ENCODE measurements around the gene ADGRG7. TPM values are rescaled to one million over a fixed set of nuclear protein-coding genes. Genes with fewer than 3 reads are reported as not detected.
A peak's percentile ranks its signal among the peaks of the same experiment; 100 is the strongest.

The ADGRG7 gene
- total and polyA plus RNA-seq, 7 donors = 1.2 to 7.4 (median 1.4) TPM; not detected in 4

DNA sequence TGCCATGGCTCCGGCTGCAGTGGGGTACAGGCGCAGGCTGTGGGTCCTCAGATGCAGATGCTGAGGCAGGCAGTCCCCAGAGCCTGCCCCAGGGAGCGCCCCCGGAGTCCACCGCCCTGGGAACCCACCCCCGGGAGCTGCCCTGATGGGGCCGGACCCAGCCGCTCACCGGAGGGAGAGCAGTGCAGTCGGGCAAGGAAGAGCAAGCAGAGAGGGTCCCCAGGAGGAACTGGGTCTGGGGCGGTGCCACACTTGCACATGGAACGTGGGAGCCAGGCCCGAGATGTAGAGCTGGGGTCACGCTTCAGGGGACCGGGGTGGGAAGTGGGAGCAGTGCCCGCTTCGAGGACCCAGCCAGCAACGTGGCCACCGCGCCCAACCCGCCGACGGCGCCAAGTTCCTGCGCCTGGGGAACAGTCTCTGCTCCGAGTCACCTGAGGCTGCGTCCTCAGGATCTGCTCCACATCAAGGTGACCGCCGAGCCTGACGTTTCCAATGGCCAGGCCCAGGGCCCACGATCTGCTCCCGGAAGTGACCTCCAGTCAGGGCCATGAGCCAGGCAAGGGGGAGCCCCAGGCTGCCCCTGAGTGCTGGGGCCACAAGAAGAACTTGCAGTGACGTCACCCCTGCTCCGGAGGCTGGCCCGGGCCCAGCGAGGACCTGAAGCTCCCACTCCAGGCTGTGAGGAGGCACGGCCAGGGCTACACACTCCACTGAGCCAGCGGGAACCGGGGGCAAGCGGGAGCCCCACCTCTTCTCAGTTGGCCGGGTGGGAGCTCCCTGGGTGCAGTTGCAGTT is 72.9 kb downstream of the ADGRG7 start:
- no peak for TF ChIP-seq POLR2A (IDR thresholded peaks at IDR 0.05)
- TF ChIP-seq, protein P1, sequence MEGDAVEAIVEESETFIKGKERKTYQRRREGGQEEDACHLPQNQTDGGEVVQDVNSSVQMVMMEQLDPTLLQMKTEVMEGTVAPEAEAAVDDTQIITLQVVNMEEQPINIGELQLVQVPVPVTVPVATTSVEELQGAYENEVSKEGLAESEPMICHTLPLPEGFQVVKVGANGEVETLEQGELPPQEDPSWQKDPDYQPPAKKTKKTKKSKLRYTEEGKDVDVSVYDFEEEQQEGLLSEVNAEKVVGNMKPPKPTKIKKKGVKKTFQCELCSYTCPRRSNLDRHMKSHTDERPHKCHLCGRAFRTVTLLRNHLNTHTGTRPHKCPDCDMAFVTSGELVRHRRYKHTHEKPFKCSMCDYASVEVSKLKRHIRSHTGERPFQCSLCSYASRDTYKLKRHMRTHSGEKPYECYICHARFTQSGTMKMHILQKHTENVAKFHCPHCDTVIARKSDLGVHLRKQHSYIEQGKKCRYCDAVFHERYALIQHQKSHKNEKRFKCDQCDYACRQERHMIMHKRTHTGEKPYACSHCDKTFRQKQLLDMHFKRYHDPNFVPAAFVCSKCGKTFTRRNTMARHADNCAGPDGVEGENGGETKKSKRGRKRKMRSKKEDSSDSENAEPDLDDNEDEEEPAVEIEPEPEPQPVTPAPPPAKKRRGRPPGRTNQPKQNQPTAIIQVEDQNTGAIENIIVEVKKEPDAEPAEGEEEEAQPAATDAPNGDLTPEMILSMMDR (IDR thresholded peaks at IDR 0.05) = no peak
- no peaks in the 10 kb centered on the region for H3K4me1 ChIP-seq
- H3K9me3 ChIP-seq = no peaks in the 10 kb centered on the region
- no peaks in the 10 kb centered on the region for H3K36me3 ChIP-seq
- no peaks in the 10 kb centered on the region for H3K27me3 ChIP-seq
- WGBS, 2 donors = 88 to 91% methylated on average over 41 of the region's 41 CpGs
- intact Hi-C loops (cut with DNase I) = no loop called here
- H3K4me3 ChIP-seq = peak overlapping the region in 1 of 4 donors; percentile 20
- no peak for DNase-seq
- no peak overlapping the region for H3K27ac ChIP-seq

DNA sequence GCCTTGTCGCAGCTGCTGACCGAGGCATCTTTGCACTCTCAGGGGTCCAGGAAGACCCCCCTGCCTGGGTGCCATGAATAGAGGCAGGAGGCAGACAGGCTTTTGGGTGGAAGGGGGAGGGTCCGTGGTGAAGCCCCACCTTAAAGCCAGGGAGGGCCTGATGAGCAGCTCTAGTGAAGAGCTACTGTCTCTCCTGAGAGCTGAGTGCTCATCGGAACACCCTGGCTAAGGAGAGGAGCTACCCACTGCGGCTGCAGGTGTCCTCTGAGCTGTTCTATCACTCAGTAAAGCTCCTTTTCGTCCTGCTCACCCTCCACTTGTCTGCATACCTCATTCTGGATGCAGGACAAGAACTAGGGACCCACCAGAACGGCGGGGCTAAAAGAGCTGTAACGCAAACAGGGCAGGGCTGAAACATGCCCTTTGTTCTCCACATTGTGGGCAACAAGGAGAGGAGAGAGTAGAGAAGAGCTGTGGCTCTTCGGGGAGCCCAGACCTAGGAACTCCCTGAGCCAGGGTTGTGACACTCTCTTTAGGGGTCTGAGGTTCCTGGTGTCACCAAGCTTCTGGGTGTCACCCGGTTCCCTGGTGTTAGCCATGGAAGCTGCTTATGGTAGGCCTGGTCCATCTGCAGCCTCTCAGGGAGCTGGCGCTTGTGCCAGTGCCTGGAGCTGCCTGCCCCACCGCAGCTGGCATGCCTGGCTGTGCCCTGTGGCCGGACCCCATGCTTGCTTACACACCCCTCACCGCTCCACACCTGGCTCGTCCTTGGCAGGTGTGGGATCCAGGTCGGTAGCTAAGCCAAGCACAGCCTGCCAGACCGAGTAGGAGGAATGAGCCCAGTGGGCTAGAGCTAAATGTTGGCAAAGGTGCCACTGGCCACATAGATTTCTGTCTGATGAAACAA is 73.7 kb downstream of the ADGRG7 start:
- WGBS, 2 donors = 82 to 87% methylated on average over 18 of the region's 18 CpGs
- Histone ChIP-seq H3K27me3 (no peaks in the 10 kb centered on the region), H3K4me1 (no peaks in the 10 kb centered on the region), H3K4me3 (no peak overlapping the region), H3K36me3 (no peaks in the 10 kb centered on the region), H3K27ac (no peak overlapping the region), H3K9me3 (no peaks in the 10 kb centered on the region)
- intact Hi-C loops (cut with DNase I) = no loop called here
- no peak for DNase-seq
- TF ChIP-seq, protein P1 (IDR thresholded peaks at IDR 0.05) = no peak
- no peak for TF ChIP-seq POLR2AphosphoS5 (IDR thresholded peaks at IDR 0.05)

DNA sequence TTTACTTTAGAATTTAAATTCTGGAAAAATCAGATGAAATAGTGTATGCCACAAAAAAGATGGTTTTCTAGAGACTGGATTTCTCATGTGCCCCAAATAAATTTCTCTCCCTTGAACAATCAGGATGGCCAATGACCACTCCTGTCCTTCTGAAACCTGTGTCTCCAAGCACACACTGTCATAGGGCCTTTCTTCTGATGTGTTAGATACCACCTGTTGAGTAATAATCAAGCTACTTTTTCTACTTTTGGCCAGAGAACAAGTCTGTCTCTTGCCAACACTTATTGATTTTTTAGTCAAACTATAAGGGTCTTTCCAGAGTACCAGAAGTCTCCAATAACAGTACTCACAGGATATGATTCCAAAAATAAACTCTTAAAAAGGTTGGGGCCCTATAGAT is 83.8 kb downstream of the ADGRG7 start:
- no peaks in the 10 kb centered on the region for H3K9me3 ChIP-seq
- no peak for DNase-seq
- intact Hi-C loops (cut with DNase I) = no loop called here
- H3K4me1 ChIP-seq = no peaks in the 10 kb centered on the region
- TF ChIP-seq, protein P1 (IDR thresholded peaks at IDR 0.05) = no peak
- TF ChIP-seq EP300 (IDR thresholded peaks at IDR 0.05) (no peak), POLR2A (IDR thresholded peaks at IDR 0.05) (no peak), POLR2AphosphoS5 (IDR thresholded peaks at IDR 0.05) (no peak)
- H3K27ac ChIP-seq = no peak overlapping the region
- no peak overlapping the region for H3K4me3 ChIP-seq
- H3K27me3 ChIP-seq = peaks cover 0 to 7% (median 0%) of the 10 kb centered on the region in 3 donors
- no peaks in the 10 kb centered on the region for H3K36me3 ChIP-seq

DNA sequence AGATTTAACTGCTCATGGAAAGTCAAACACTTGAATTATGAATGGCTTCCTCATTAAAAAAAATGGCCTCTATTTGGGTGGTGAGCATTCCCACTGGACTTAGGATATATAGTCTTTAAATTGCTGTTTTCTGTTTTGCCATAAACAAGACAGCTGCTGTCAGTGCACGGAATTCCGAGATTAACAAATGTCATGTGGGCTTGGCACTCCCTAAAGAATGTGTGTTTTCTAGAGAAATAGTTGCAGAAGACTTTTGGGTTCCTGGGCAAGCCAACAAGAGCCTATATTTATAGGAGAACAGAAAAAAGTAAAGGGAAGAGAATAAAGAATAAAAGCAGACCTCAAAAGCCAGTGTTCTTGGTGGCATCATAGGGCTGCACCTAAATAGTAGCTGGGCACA is 86.3 kb downstream of the ADGRG7 start:
- H3K4me1 ChIP-seq = no peaks in the 10 kb centered on the region
- DNase-seq = no peak
- intact Hi-C loops (cut with DNase I) = no loop called here
- H3K9me3 ChIP-seq = no peaks in the 10 kb centered on the region
- no peaks in the 10 kb centered on the region for H3K36me3 ChIP-seq
- TF ChIP-seq POLR2AphosphoS5 (IDR thresholded peaks at IDR 0.05) = no peak
- no peak for TF ChIP-seq POLR2A (IDR thresholded peaks at IDR 0.05)
- TF ChIP-seq EP300 (IDR thresholded peaks at IDR 0.05) = no peak
- TF ChIP-seq, protein P1 (IDR thresholded peaks at IDR 0.05) = no peak
- H3K27me3 ChIP-seq = peaks cover 0 to 7% (median 0%) of the 10 kb centered on the region in 3 donors
- no peak overlapping the region for H3K27ac ChIP-seq
- H3K4me3 ChIP-seq = no peak overlapping the region
- 75 to 76% methylated on average over 2 of the region's 2 CpGs for WGBS, 2 donors
